Measurements from ENCODE around the gene TEKTIP1. TPM values are rescaled to one million over a fixed set of nuclear protein-coding genes. Genes with fewer than 3 reads are reported as not detected.

Gene TEKTIP1
- total RNA-seq, 2 donors from 2014 or later = not detected

DNA sequence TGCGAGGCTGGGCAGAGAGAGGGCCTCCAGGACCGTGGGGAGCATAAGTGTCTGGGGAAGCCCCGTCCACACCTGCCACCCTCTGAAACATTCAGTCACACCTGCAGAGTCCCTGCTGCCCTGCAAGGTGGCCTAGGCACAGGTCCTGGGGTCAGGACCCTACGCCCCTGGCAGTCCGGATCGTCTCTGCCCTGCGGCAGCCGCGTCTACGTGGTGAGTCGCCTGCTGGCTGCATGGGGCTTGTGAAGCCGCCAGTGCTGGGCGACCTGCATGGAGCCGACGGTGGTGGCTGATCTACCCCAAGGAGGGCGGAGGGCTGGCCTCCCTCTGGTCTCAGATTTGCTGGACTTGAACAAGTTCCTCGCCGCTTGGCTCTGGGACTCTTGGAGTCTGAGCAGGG lies 19.8 kb upstream of the TEKTIP1 start:
- DNase-seq (ENCODE audit: low spot score) = no peak
- Histone ChIP-seq H3K36me3 (peaks cover 20% of the 10 kb centered on the region), H3K27ac (no peak overlapping the region), H3K9me3 (no peaks in the 10 kb centered on the region), H3K4me3 (no peak overlapping the region), H3K27me3 (no peaks in the 10 kb centered on the region), H3K4me1 (peaks cover 0 to 13% of the 10 kb centered on the region in 2 donors)
- TF ChIP-seq CTCF (IDR thresholded peaks at IDR 0.05) = no peak

- H3K27ac ChIP-seq = no peak overlapping the region
- no peaks in the 10 kb centered on the region for H3K27me3 ChIP-seq
- no peak overlapping the region for H3K4me3 ChIP-seq
- H3K4me1 ChIP-seq = peaks cover 0 to 13% of the 10 kb centered on the region in 2 donors
- no peaks in the 10 kb centered on the region for H3K9me3 ChIP-seq
- no peak for TF ChIP-seq CTCF (IDR thresholded peaks at IDR 0.05)
- no peak for DNase-seq (ENCODE audit: low spot score)
- H3K36me3 ChIP-seq = peaks cover 26% of the 10 kb centered on the region
Measured at GRCh38 chr19:3520166-3521103, 18.5 kb upstream of the TEKTIP1 start.

DNA sequence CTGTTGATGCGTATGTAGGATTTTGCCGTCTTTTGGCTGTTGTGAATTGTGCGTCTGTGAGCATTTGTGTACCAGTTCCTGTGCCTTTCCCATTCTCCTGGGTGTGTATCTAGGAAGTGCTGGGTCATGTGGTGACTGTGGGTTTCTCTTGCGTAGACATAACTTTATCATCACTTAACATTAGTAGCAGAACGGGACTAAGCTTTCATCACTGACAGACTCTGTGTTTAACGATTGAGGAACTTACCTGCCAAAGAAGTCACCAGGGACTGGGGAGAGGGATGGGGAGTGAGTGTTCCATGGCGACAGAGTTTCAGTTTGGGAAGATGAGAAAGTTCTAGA lies 17.9 kb upstream of the TEKTIP1 start:
- Histone ChIP-seq H3K4me1 (peaks cover 0 to 10% of the 10 kb centered on the region in 2 donors), H3K4me3 (no peak overlapping the region), H3K27ac (no peak overlapping the region), H3K9me3 (no peaks in the 10 kb centered on the region), H3K36me3 (peaks cover 31% of the 10 kb centered on the region), H3K27me3 (no peaks in the 10 kb centered on the region)
- TF ChIP-seq CTCF (IDR thresholded peaks at IDR 0.05) = no peak
- DNase-seq (ENCODE audit: low spot score) = no peak

- TF ChIP-seq CTCF (IDR thresholded peaks at IDR 0.05) = no peak
- H3K27me3 ChIP-seq = no peaks in the 10 kb centered on the region
- H3K36me3 ChIP-seq = peaks cover 47% of the 10 kb centered on the region
- H3K4me1 ChIP-seq = no peaks in the 10 kb centered on the region
- H3K4me3 ChIP-seq = no peak overlapping the region
- no peaks in the 10 kb centered on the region for H3K9me3 ChIP-seq
- H3K27ac ChIP-seq = no peak overlapping the region
- DNase-seq (ENCODE audit: low spot score) = no peak
Measured at GRCh38 chr19:3522421-3523360, 16.3 kb upstream of the TEKTIP1 start.

- H3K27me3 ChIP-seq = no peaks in the 10 kb centered on the region
- H3K4me3 ChIP-seq = no peak overlapping the region
- no peaks in the 10 kb centered on the region for H3K9me3 ChIP-seq
- no peak for TF ChIP-seq CTCF (IDR thresholded peaks at IDR 0.05)
- H3K27ac ChIP-seq = no peak overlapping the region
- peaks cover 54% of the 10 kb centered on the region for H3K36me3 ChIP-seq
- no peak for DNase-seq (ENCODE audit: low spot score)
- H3K4me1 ChIP-seq = no peaks in the 10 kb centered on the region
Measured at GRCh38 chr19:3523361-3524077, 15.5 kb upstream of the TEKTIP1 start.

All from right atrium auricular region (tissue), 2 donors.